K562 (cell line): Measurements from ENCODE around the gene SLC34A2. TPM values are rescaled to one million over a fixed set of nuclear protein-coding genes. Genes with fewer than 3 reads are reported as not detected.

Source experiments
- ATF1 ChIP-seq, 2 experiments: fragments of 450-650 bp in 1 of 2; IDR thresholded peaks; 2 replicates each; pipeline ENCODE4 v1.6.1; 2016; ENCODE audit warnings: missing compliant biosample characterization in 1 of 2, missing genetic modification characterization in 1 of 2
- CHD7 ChIP-seq: fragments of 200-600 bp; sonication (generic); IDR thresholded peaks from one replicate; pipeline ENCODE4 v1.6.1; 2012; ENCODE audit warnings: mild to moderate bottlenecking, low read depth, low read length, inconsistent platforms
- MEIS2 ChIP-seq: fragments of 450-650 bp; IDR thresholded peaks from 2 replicates; pipeline ENCODE4 v1.6.1; 2014; ENCODE audit warnings: mild to moderate bottlenecking; ENCODE audit not compliant: partially characterized antibody
- PRDM10 ChIP-seq: fragments of 450-650 bp; IDR thresholded peaks from 2 replicates; pipeline ENCODE4 v1.6.1; 2018; ENCODE audit not compliant: partially characterized antibody
- RUNX1 ChIP-seq: sonication (generic); IDR thresholded peaks from 2 replicates; pipeline ENCODE4 v1.6.1; 2016; ENCODE audit warnings: antibody characterized with exemption, low read depth
- SNAPC5 ChIP-seq: fragments of 250-450 bp; sonication (Bioruptor Pico); IDR thresholded peaks from 2 replicates; pipeline ENCODE4 v1.8.0; 2021; ENCODE audit warnings: moderate library complexity, mild to moderate bottlenecking, inconsistent platforms
- TEAD1 ChIP-seq, 2 experiments: fragments of 450-650 bp in 1 of 2; sonication (generic) in 1 of 2; formaldehyde crosslinking; IDR thresholded peaks; 2 replicates each; pipeline versions ENCODE4 v1.4.0 to v1.8.0; 2020 to 2022; ENCODE audit warnings: mild to moderate bottlenecking in 2 of 2, missing genetic modification reagents in 1 of 2
- TFAP4 ChIP-seq: sonication (generic); formaldehyde crosslinking; IDR thresholded peaks from 2 replicates; pipeline ENCODE4 v1.8.0; 2022; ENCODE audit warnings: missing genetic modification reagents, mild to moderate bottlenecking, moderate library complexity, borderline replicate concordance
- XRCC4 ChIP-seq: IDR thresholded peaks from one replicate; pipeline ENCODE4 v1.6.1; 2011; ENCODE audit not compliant: insufficient read depth, insufficient read length; ENCODE audit errors: extremely low read depth
- ZNF175 ChIP-seq: fragments of 200-800 bp; sonication (Bioruptor generic); IDR thresholded peaks from 2 replicates; pipeline ENCODE4 v1.6.1; 2016; ENCODE audit warnings: low read depth, mild to moderate bottlenecking, missing genetic modification characterization, missing compliant biosample characterization
- ZNF79 ChIP-seq: fragments of 250-450 bp; sonication (Bioruptor Pico); IDR thresholded peaks from 2 replicates; pipeline ENCODE4 v1.4.0; 2020; ENCODE audit warnings: low read depth, mild to moderate bottlenecking, moderate library complexity
- polyA plus RNA-seq, 8 experiments: library from polyadenylated mRNA; depleted of rRNA in 4 of 8; stranded (reverse) in 5 of 8; unstranded in 3 of 8; fragments of >200 nt; fragmentation: Nextera tagmentation in 2 of 8; fragmentation: Illumina TruSeq in 1 of 8; extraction: Ambion mirVana in 2 of 8; extraction: Trizol in 1 of 8; gene quantifications; 2 replicates each; pipeline versions ENCODE4 v1.2.1 to v1.2.3, GENCODE V29; 2011 to 2014; ENCODE audit warnings: inconsistent platforms in 1 of 8, missing spikeins in 1 of 8
- total RNA-seq, 7 experiments: library from RNA; depleted of rRNA in 6 of 7; stranded (reverse); fragments of >200 nt in 6 of 7; fragmentation: Illumina TruSeq in 2 of 7; extraction: Trizol in 2 of 7; gene quantifications; 2 replicates each; pipeline versions ENCODE4 v1.2.1 to v1.2.3, GENCODE V29; 2011 to 2021; ENCODE audit warnings: low replicate concordance in 1 of 7

Gene SLC34A2
- total and polyA plus RNA-seq, 9 of the 15 experiments (the other 6 are each of a cell fraction or from before 2014, with no cell fraction given): 1.5 TPM; not detected in 8

GRCh38 chr4:25725870-25726269 lies 70.2 kb downstream of the SLC34A2 start (continued):
- no peak for TF ChIP-seq CHD7
- no peak for TF ChIP-seq SNAPC5 (CRISPR knock-in tag)
- TF ChIP-seq ZNF79 (CRISPR knock-in tag): peak; percentile 55; the same call in 1 of the 2 replicates
- TF ChIP-seq MEIS2: no peak
- peak; percentile 87; the same call in 1 of the 2 replicates for TF ChIP-seq ZNF175 (CRISPR knock-in tag)
- no peak for TF ChIP-seq PRDM10
- peak in 1 of 2 experiments; percentile 66; a peak in 2 of 4 replicates for TF ChIP-seq TEAD1 (CRISPR knock-in tag; IDR thresholded peaks at IDR 0.05)
- no peak for TF ChIP-seq ATF1 (CRISPR knock-in tag; IDR thresholded peaks at IDR 0.05)
- no peak for TF ChIP-seq ATF1 (tag; IDR thresholded peaks at IDR 0.05)
- no peak for TF ChIP-seq XRCC4
- TF ChIP-seq RUNX1: no peak
- no peak for TF ChIP-seq TFAP4 (CRISPR knock-in tag)
